ENCODE measurements around the gene TGFB3. TPM values are rescaled to one million over a fixed set of nuclear protein-coding genes. Genes with fewer than 3 reads are reported as not detected.
A peak's percentile ranks its signal among the peaks of the same experiment; 100 is the strongest.

The TGFB3 gene
- total RNA-seq, 1 donor from 2014 or later, result 55.7 TPM

DNA sequence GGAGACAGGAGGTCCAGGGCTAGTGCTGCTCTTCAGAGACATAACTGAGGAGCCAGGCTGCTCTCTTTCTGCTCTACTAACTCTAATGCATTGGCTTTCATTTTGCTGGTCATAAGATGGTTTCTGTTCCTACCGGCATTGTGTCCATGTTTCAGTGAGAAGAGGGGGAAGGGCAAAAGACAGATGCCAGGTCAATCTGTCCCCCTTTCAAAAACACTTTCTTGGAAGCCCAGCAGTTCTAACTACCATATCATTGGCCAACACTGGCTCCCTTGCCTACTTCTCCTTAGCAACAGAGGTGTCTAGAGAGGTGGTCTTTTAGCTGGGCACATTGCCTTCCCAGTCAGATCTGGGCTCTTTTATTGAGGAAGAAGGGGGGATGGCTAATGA is 63.9 kb downstream of the TGFB3 start:
- Mint-ChIP-seq H3K4me1 (ENCODE audit: low read depth, unreplicated experiment) (peaks cover 13% of the 10 kb centered on the region), H3K27ac (ENCODE audit: unreplicated experiment) (peak overlapping the region; percentile 59), H3K4me3 (ENCODE audit: unreplicated experiment) (no peak overlapping the region), H3K27me3 (ENCODE audit: unreplicated experiment) (no peaks in the 10 kb centered on the region), H3K36me3 (ENCODE audit: unreplicated experiment) (no peaks in the 10 kb centered on the region), H3K9me3 (ENCODE audit: unreplicated experiment) (peaks cover 3% of the 10 kb centered on the region)
- DNase-seq, result no peak
- TF ChIP-seq, protein P1, sequence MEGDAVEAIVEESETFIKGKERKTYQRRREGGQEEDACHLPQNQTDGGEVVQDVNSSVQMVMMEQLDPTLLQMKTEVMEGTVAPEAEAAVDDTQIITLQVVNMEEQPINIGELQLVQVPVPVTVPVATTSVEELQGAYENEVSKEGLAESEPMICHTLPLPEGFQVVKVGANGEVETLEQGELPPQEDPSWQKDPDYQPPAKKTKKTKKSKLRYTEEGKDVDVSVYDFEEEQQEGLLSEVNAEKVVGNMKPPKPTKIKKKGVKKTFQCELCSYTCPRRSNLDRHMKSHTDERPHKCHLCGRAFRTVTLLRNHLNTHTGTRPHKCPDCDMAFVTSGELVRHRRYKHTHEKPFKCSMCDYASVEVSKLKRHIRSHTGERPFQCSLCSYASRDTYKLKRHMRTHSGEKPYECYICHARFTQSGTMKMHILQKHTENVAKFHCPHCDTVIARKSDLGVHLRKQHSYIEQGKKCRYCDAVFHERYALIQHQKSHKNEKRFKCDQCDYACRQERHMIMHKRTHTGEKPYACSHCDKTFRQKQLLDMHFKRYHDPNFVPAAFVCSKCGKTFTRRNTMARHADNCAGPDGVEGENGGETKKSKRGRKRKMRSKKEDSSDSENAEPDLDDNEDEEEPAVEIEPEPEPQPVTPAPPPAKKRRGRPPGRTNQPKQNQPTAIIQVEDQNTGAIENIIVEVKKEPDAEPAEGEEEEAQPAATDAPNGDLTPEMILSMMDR (IDR thresholded peaks at IDR 0.05; ENCODE audit: partially characterized antibody, unreplicated experiment), result no peak

- TF ChIP-seq, protein P1 (IDR thresholded peaks at IDR 0.05; ENCODE audit: partially characterized antibody, unreplicated experiment), result no peak
- Mint-ChIP-seq H3K27ac (ENCODE audit: unreplicated experiment) (peak overlapping the region; percentile 59), H3K27me3 (ENCODE audit: unreplicated experiment) (no peaks in the 10 kb centered on the region), H3K9me3 (ENCODE audit: unreplicated experiment) (peaks cover 3% of the 10 kb centered on the region), H3K4me1 (ENCODE audit: low read depth, unreplicated experiment) (peaks cover 12% of the 10 kb centered on the region), H3K36me3 (ENCODE audit: unreplicated experiment) (no peaks in the 10 kb centered on the region), H3K4me3 (ENCODE audit: unreplicated experiment) (peak overlapping the region; percentile 28)
- DNase-seq, result no peak
These were observed 64.4 kb downstream of the TGFB3 start for GRCh38 chr14:75917322-75917945.

GRCh38 chr14:75915045-75915444 is 66.8 kb downstream of the TGFB3 start:
- peaks cover 21% of the 10 kb centered on the region for H3K4me1 Mint-ChIP-seq (ENCODE audit: low read depth, unreplicated experiment)
- DNase-seq, result no peak
- no peaks in the 10 kb centered on the region for H3K9me3 Mint-ChIP-seq (ENCODE audit: unreplicated experiment)
- no peaks in the 10 kb centered on the region for H3K27me3 Mint-ChIP-seq (ENCODE audit: unreplicated experiment)
- H3K36me3 Mint-ChIP-seq (ENCODE audit: unreplicated experiment), result no peaks in the 10 kb centered on the region
- TF ChIP-seq, protein P1 (IDR thresholded peaks at IDR 0.05; ENCODE audit: partially characterized antibody, unreplicated experiment), result no peak
- no peak overlapping the region for H3K4me3 Mint-ChIP-seq (ENCODE audit: unreplicated experiment)
- no peak overlapping the region for H3K27ac Mint-ChIP-seq (ENCODE audit: unreplicated experiment)

DNA sequence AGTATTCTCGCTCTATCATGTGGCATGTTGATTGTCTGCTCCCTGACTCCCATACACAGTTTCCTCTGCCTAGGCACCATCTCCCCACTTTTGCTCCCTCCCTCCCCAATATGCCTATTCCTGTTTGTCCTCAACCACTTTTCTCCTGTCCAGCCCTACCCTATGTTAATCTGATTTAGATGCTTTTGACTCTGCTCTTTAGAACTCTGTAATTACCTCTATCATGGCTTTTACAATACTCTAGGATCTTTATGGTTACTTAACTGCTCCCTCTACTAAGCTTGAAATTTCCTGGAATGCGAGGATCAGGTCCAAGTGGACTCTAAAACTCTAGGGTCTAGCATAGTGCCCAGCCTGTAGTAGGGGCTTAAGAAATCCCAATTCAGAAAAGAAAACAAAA is 68.6 kb downstream of the TGFB3 start:
- TF ChIP-seq, protein P1 (IDR thresholded peaks at IDR 0.05; ENCODE audit: partially characterized antibody, unreplicated experiment), result no peak
- Mint-ChIP-seq H3K27ac (ENCODE audit: unreplicated experiment) (no peak overlapping the region), H3K27me3 (ENCODE audit: unreplicated experiment) (peaks cover 2% of the 10 kb centered on the region), H3K36me3 (ENCODE audit: unreplicated experiment) (no peaks in the 10 kb centered on the region), H3K4me1 (ENCODE audit: low read depth, unreplicated experiment) (peaks cover 20% of the 10 kb centered on the region), H3K9me3 (ENCODE audit: unreplicated experiment) (no peaks in the 10 kb centered on the region), H3K4me3 (ENCODE audit: unreplicated experiment) (no peak overlapping the region)
- no peak for DNase-seq

DNA sequence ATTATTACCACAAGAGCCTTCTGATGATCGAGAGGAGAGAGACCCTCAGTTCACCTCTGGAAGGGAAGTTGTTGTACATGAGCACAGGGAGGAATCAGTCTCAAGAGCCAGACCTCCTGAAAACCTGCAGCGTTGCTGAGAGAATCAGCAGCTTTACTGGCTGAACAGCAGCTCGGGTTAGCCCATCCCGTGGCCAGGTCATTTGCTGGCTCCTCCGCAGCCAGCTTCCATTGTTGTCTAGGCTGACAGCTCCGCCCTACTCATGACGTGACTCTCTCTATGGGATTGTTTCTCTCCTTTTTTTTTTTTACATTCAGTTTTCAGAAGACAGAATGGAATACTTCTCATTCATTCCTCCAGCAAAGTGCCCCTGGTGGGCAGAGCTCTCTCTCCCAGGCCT is 69.9 kb downstream of the TGFB3 start:
- peak overlapping the region; percentile 88 for H3K27ac Mint-ChIP-seq (ENCODE audit: unreplicated experiment)
- no peak overlapping the region for H3K4me3 Mint-ChIP-seq (ENCODE audit: unreplicated experiment)
- no peaks in the 10 kb centered on the region for H3K36me3 Mint-ChIP-seq (ENCODE audit: unreplicated experiment)
- TF ChIP-seq, protein P1 (IDR thresholded peaks at IDR 0.05; ENCODE audit: partially characterized antibody, unreplicated experiment), result no peak
- DNase-seq, result peak; percentile 75
- no peaks in the 10 kb centered on the region for H3K9me3 Mint-ChIP-seq (ENCODE audit: unreplicated experiment)
- peaks cover 22% of the 10 kb centered on the region for H3K4me1 Mint-ChIP-seq (ENCODE audit: low read depth, unreplicated experiment)
- H3K27me3 Mint-ChIP-seq (ENCODE audit: unreplicated experiment), result peaks cover 2% of the 10 kb centered on the region
